AG04449 (cell line): ENCODE measurements around the gene B4GAT1.
"Not testable (repeated sequence)": the region's sequence is repeated elsewhere in the genome, so short reads cannot be mapped to it uniquely, and the experiment has no call there.

Source experiments
- CTCF ChIA-PET: fragments of 350-600 bp; formaldehyde crosslinking; extraction: SDS; loops from one replicate; lab custom pipeline; 2021; ENCODE audit warnings: antibody characterized with exemption; lab: Yijun Ruan, JAX
- POLR2A ChIA-PET: fragments of 400-600, 350-600 bp; formaldehyde crosslinking; extraction: SDS; loops from one replicate; lab custom pipeline; 2020; ENCODE audit warnings: antibody characterized with exemption, inconsistent platforms; lab: Yijun Ruan, JAX
- DNase-seq: peaks from one replicate; pipeline ENCODE4 v3.0.0-alpha.2; 2010; ENCODE audit warnings: low read depth, low spot score
- H3K4me3 ChIP-seq: 2 replicates; pipeline ENCODE4 v1.5.1; 2011; ENCODE audit warnings: low read depth, mild to moderate bottlenecking, control low read depth, low read length
- TF ChIP-seq, protein P1 (sequence below): IDR thresholded peaks from one replicate; pipeline ENCODE4 v1.5.1; 2011; ENCODE audit warnings: mild to moderate bottlenecking, moderate library complexity, low read length, control low read depth, inconsistent platforms; ENCODE audit not compliant: insufficient read depth; ENCODE audit errors: missing control alignments

Gene B4GAT1

DNA sequence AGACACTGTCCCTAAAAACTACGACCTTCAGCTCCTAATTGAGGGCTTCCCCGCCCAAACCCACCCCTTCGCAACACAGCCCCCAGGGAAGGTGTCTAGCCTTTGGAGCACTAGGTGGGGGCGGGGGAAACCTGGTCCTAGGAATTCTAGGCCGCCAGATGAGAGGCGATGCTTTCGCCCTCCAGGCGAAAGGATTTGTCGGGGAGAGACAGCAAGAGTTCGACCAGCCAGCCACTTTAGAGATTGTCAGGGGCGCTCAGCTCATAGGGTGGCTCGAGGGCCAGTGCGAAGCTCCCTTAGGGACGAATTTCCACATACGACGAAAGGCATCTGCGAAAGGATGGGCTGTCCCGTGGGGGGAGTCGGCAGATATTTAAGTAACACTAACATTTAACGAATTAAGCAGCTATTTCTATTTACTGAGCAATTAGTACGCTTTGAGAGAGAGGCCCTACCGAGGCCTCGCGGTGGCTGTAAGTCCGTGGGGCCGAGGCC is 35.9 kb downstream of the B4GAT1 start:
- ChIA-PET POLR2A (interaction anchor here (0.8 to 4.3 kb wide), 12 partner anchors 15 to 58 kb away, joined by 3 to 106 read pairs (median 5); partner anchors contain the start of genes BRMS1, RIN1 and YIF1A), CTCF (interaction anchor here (0.6 to 8.6 kb wide), 31 partner anchors 9 to 110 kb away, joined by 3 to 260 read pairs (median 5); partner anchors contain the start of genes B4GAT1, BRMS1, RIN1 and TMEM151A)
- DNase-seq, result no peak
- TF ChIP-seq, protein P1, sequence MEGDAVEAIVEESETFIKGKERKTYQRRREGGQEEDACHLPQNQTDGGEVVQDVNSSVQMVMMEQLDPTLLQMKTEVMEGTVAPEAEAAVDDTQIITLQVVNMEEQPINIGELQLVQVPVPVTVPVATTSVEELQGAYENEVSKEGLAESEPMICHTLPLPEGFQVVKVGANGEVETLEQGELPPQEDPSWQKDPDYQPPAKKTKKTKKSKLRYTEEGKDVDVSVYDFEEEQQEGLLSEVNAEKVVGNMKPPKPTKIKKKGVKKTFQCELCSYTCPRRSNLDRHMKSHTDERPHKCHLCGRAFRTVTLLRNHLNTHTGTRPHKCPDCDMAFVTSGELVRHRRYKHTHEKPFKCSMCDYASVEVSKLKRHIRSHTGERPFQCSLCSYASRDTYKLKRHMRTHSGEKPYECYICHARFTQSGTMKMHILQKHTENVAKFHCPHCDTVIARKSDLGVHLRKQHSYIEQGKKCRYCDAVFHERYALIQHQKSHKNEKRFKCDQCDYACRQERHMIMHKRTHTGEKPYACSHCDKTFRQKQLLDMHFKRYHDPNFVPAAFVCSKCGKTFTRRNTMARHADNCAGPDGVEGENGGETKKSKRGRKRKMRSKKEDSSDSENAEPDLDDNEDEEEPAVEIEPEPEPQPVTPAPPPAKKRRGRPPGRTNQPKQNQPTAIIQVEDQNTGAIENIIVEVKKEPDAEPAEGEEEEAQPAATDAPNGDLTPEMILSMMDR, result no peak
- H3K4me3 ChIP-seq, result peak overlapping the region; percentile 63

DNA sequence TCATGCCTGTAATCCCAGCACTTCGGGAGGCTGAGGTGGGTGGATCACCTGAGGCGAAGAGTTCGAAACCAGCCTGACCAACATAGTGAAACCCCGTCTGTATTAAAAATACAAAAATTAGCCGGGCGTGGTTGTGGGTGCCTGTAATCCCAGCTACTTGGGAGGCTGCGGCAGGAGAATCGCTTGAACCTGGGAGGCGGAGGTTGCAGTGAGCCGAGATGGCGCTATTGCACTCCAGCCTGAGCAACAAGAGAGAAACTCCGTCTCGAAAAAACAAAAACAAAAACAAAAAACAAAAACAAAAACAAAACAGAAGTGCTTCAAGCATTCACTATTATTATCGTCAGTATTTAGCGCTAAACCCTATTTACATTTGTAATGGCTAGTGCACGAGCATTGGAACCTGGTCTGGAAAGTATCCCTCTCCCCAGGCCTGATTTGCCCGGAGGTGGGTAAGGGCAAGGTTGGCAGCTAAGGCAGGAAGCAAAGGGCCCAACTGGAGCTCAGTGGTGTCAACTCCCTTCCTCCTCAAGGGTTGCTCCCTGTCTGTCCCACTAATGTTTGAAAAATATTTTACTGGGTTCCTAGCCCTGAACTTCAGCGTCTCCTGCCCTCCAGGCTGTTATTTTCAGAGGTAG is 36.5 kb downstream of the B4GAT1 start:
- DNase-seq, H3K4me3 ChIP-seq: not testable (repeated sequence)
- ChIA-PET POLR2A (interaction anchor here (0.8 to 4.3 kb wide), 10 partner anchors 16 to 59 kb away, joined by 3 to 106 read pairs (median 5); partner anchors contain the start of genes BRMS1, RIN1 and YIF1A), CTCF (interaction anchor here (0.6 to 8.6 kb wide), 31 partner anchors 9 to 111 kb away, joined by 3 to 260 read pairs (median 5); partner anchors contain the start of genes B4GAT1, BRMS1, RIN1 and TMEM151A)

DNA sequence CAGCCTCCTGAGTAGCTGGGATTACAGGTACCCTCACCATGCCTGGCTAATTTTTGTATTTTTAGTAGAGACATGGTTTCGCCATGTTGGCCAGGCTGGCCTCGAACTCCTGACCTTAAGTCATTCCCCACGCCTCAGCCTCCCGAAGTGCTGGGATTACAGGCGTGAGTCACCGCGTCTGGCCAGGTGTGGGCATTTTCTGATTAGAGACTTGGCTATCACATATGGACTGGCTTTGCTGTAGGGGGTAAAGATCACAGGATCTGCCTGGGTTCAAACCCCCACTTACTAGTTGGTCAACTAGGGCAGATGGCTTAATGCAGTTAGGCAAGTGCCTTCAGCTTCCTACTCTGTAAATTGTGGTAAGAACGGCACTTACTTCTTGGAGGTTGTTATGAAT is 37.1 kb downstream of the B4GAT1 start:
- ChIA-PET POLR2A (interaction anchor here (0.6 to 0.9 kb wide), 2 partner anchors 25 to 38 kb away, joined by 3 read pairs; no protein-coding TSS in a partner anchor), CTCF (interaction anchor here (1.0 to 8.6 kb wide), 11 partner anchors 8 to 83 kb away, joined by 4 to 260 read pairs (median 53); partner anchors contain the start of genes B4GAT1, BRMS1, RIN1 and TMEM151A)
- TF ChIP-seq, protein P1, result no peak
- H3K4me3 ChIP-seq, result no peak overlapping the region
- no peak for DNase-seq

DNA sequence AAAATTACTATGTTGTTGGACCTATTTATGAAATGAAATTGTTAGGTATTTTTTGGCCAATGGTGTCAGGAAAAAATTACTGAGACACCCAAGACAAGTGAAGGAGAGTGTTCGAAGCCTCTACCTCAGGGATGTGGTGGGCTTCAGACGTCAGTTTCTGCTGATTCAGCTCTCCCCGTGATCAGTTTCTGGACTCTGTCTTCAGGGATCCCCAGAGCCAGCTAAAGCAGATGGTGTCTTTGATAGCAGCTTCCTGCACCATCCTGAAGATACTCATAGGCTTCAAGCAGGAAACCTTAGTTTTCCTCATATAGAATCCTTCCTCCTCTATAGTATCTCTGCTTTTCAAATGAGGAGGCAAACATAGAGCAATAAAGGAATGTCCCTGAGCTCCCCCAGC is 38.0 kb downstream of the B4GAT1 start:
- DNase-seq, result no peak
- ChIA-PET POLR2A (no interaction called here), CTCF (interaction anchor here (0.9 to 8.6 kb wide), 9 partner anchors 11 to 84 kb away, joined by 4 to 260 read pairs (median 61); partner anchors contain the start of genes B4GAT1, BRMS1, RIN1 and TMEM151A)
- TF ChIP-seq, protein P1, result no peak
- H3K4me3 ChIP-seq, result no peak overlapping the region

DNA sequence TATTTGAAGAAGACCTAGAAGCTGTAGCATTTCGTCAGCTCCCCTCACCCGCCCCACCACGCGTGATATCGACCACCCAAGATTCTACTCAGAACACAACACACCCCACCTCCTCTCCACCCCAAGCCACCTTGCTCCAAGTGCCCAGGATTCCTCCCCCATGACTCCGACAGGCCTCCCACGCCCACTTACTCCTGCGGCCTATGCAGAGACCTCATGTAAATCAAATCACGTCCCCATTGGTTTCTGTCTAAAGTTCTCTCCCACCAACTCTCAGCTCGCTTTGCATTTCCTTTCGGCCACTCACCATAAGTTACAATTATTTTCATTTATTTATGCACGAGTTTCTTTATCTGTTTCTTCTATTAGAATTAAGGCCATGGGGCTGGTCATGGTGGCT is 44.8 kb downstream of the B4GAT1 start:
- TF ChIP-seq, protein P1, result no peak
- DNase-seq, result no peak
- H3K4me3 ChIP-seq, result no peak overlapping the region
- CTCF ChIA-PET, result interaction anchor here (0.6 to 2.0 kb wide), 4 partner anchors 9 to 84 kb away, joined by 3 to 23 read pairs (median 4); no protein-coding TSS in a partner anchor
- POLR2A ChIA-PET, result no interaction called here

DNA sequence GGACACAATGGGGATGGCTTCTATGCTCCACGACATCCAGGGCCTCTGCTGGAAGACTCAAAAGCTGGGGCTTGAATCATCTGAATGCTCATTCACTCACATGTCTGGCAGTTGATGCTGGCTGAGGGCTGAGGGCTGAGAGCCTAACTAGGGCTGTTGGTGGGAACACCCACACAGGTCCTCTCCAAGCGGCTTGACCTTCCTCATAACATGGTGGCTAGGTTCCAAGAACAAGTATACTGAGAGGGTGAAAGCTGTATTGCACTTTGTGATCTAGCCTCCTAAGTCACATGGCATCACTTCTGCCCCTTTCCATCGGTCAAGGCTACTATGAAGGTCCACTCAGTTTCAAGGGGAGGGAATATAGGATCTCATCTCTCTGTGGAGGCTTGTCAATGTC is 48.2 kb downstream of the B4GAT1 start:
- DNase-seq, result no peak
- ChIA-PET POLR2A (no interaction called here), CTCF (interaction anchor here (2.4 to 4.8 kb wide), 3 partner anchors 12 to 87 kb away, joined by 13 to 53 read pairs (median 14); no protein-coding TSS in a partner anchor)
- H3K4me3 ChIP-seq, result no peak overlapping the region
- TF ChIP-seq, protein P1, result no peak
